RWPE1 (cell line): Measurements from ENCODE around the gene NACC2.

ENCODE experiments used
- CTCF ChIA-PET: fragments of 350-600 bp; sonication (Branson Sonifier 250); formaldehyde crosslinking; extraction: SDS; loops from one replicate; lab custom pipeline; 2021; lab: Yijun Ruan, JAX
- POLR2A ChIA-PET: fragments of 400-600 bp; formaldehyde crosslinking; extraction: SDS; loops from one replicate; lab custom pipeline; 2020; ENCODE audit warnings: antibody characterized with exemption; ENCODE audit not compliant: low non-redundant PET; lab: Yijun Ruan, JAX
- DNase-seq: peaks from one replicate; pipeline ENCODE4 v3.0.0; 2012; ENCODE audit warnings: low spot score
- H3K27ac ChIP-seq: fragments of 450-650 bp; 2 replicates; pipeline ENCODE4 v1.5.1; 2017
- CTCF ChIP-seq: fragments of 450-650 bp; conservative IDR thresholded peaks from 2 replicates; pipeline ENCODE4 v1.5.1; 2017; ENCODE audit warnings: low read depth, mild to moderate bottlenecking

Gene NACC2

GRCh38 chr9:136061405-136061804, 33.7 kb downstream of the NACC2 start:
- ChIA-PET CTCF (interaction anchor here (1.0 kb wide), 1 partner anchor 94 kb away, joined by 3 read pairs; no protein-coding TSS in a partner anchor), POLR2A (no interaction called here)
- H3K27ac ChIP-seq, result peak overlapping the region; percentile 99
- TF ChIP-seq CTCF, result no peak
- no peak for DNase-seq

GRCh38 chr9:136060671-136061371, 34.3 kb downstream of the NACC2 start:
- DNase-seq, result no peak
- CTCF ChIA-PET, result interaction anchor here (0.5 to 1.0 kb wide), 2 partner anchors 35 to 94 kb away, joined by 3 read pairs; no protein-coding TSS in a partner anchor
- POLR2A ChIA-PET, result interaction anchor here (0.7 kb wide), 1 partner anchor 365 kb away, joined by 3 read pairs; no protein-coding TSS in a partner anchor
- no peak for TF ChIP-seq CTCF
- H3K27ac ChIP-seq, result peak overlapping the region; percentile 99

- ChIA-PET CTCF (interaction anchor here (0.6 kb wide), 1 partner anchor 253 kb away, joined by 4 read pairs; no protein-coding TSS in a partner anchor), POLR2A (interaction anchor here (0.7 kb wide), 1 partner anchor 366 kb away, joined by 3 read pairs; no protein-coding TSS in a partner anchor)
- H3K27ac ChIP-seq, result peak overlapping the region; percentile 99
- DNase-seq, result no peak
- TF ChIP-seq CTCF, result no peak
Observed at GRCh38 chr9:136059851-136060670, 35.0 kb downstream of the NACC2 start.

GRCh38 chr9:136059321-136059791, 35.7 kb downstream of the NACC2 start:
- TF ChIP-seq CTCF, result no peak
- no peak for DNase-seq
- POLR2A ChIA-PET, result no interaction called here
- CTCF ChIA-PET, result interaction anchor here (0.6 kb wide), 1 partner anchor 229 kb away, joined by 3 read pairs; no protein-coding TSS in a partner anchor
- peak overlapping the region; percentile 99 for H3K27ac ChIP-seq

- no peak for TF ChIP-seq CTCF
- H3K27ac ChIP-seq, result peak overlapping the region; percentile 99
- no peak for DNase-seq
- ChIA-PET POLR2A (no interaction called here), CTCF (interaction anchor here (0.6 kb wide), 1 partner anchor 229 kb away, joined by 3 read pairs; no protein-coding TSS in a partner anchor)
Observed at GRCh38 chr9:136058801-136059302, 36.2 kb downstream of the NACC2 start.

GRCh38 chr9:136058084-136058483, 37.0 kb downstream of the NACC2 start:
- peak overlapping the region; percentile 99; the same call in 1 of the 2 replicates for H3K27ac ChIP-seq
- ChIA-PET CTCF (no interaction called here), POLR2A (no interaction called here)
- no peak for TF ChIP-seq CTCF
- no peak for DNase-seq
